ENCODE data around the gene FA2H. TPM values are rescaled to one million over a fixed set of nuclear protein-coding genes. Genes with fewer than 3 reads are reported as not detected.
"Not testable (repeated sequence)": the region's sequence is repeated elsewhere in the genome, so short reads cannot be mapped to it uniquely, and the experiment has no call there.

FA2H gene
- total RNA-seq, 4 donors from 2014 or later = not detected

- Histone ChIP-seq H3K27ac (no peak overlapping the region), H3K9me3 (no peaks in the 10 kb centered on the region), H3K4me3 (no peak overlapping the region), H3K36me3 (no peaks in the 10 kb centered on the region), H3K27me3 (no peaks in the 10 kb centered on the region), H3K4me1 (no peaks in the 10 kb centered on the region)
- no peak for DNase-seq
- TF ChIP-seq POLR2A (IDR thresholded peaks at IDR 0.05) = no peak
- TF ChIP-seq, protein P1, sequence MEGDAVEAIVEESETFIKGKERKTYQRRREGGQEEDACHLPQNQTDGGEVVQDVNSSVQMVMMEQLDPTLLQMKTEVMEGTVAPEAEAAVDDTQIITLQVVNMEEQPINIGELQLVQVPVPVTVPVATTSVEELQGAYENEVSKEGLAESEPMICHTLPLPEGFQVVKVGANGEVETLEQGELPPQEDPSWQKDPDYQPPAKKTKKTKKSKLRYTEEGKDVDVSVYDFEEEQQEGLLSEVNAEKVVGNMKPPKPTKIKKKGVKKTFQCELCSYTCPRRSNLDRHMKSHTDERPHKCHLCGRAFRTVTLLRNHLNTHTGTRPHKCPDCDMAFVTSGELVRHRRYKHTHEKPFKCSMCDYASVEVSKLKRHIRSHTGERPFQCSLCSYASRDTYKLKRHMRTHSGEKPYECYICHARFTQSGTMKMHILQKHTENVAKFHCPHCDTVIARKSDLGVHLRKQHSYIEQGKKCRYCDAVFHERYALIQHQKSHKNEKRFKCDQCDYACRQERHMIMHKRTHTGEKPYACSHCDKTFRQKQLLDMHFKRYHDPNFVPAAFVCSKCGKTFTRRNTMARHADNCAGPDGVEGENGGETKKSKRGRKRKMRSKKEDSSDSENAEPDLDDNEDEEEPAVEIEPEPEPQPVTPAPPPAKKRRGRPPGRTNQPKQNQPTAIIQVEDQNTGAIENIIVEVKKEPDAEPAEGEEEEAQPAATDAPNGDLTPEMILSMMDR (IDR thresholded peaks at IDR 0.05) = no peak
- intact Hi-C loops (cut with DNase I; ENCODE audit: low total_unique reads) = no loop called here
Observed at GRCh38 chr16:74726716-74727115, 47.9 kb downstream of the FA2H start.

GRCh38 chr16:74725651-74726455 lies 48.8 kb downstream of the FA2H start:
- H3K9me3 ChIP-seq = no peaks in the 10 kb centered on the region
- intact Hi-C loops (cut with DNase I; ENCODE audit: low total_unique reads) = no loop called here
- no peaks in the 10 kb centered on the region for H3K36me3 ChIP-seq
- H3K4me3 ChIP-seq = no peak overlapping the region
- DNase-seq = no peak
- H3K27me3 ChIP-seq = no peaks in the 10 kb centered on the region
- TF ChIP-seq, protein P1 (IDR thresholded peaks at IDR 0.05) = no peak
- no peak overlapping the region for H3K27ac ChIP-seq
- H3K4me1 ChIP-seq = no peaks in the 10 kb centered on the region

DNA sequence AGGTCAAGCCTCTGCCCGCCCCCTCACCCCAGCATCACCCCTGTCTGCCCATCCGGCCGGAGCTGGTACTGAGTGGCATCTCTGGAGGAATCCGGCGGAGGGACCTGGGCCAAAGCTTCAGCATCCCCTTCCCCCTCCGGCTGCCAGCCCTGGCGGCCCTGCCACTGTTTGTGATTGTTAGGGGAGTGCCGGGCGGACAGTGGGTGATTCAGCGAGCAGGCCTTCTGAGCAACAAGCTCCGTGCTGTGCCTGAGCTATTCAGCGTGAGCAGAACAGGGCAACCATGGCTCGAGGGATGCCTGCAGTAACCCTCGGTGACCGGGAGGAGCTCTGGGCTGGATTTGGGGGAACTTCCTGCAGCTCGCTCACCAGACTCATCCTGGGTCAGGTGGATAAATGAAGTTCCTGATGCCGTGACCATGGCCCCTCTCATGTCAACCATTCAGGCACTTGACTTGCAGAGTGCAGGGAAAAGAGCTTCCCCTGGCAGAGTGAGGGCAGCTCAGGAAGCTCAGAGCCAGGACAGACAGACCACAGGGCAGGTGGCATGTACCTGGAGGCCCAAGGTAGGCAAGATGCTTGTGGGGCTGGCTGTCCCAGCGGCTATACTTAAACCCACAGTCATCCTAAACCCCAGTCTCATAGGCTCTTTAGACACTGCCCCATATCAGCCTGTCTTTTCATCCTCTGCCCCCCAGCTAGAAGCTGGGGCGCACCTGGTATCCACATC lies 49.6 kb downstream of the FA2H start:
- no peak overlapping the region for H3K27ac ChIP-seq
- no peak for DNase-seq

DNA sequence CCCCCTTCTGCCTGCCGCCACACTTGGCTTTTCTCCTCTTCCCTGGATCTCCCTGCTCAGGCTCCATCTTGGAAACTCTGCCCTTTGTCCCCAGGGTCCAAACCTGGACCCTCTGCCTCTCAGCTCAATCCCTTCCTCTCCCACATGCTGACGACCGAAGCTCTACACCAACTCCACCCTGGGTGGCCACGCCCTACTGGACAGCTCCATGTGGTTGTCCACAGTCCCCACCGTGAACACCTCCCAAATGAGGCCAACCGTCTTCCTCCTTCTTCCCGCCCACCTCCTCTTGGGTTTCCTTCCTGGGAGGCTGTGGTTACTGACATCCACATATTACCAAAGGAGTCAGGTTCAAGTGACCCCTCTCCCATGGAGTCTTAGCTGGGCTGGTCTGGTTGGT lies 51.4 kb downstream of the FA2H start:
- no peak overlapping the region for H3K27ac ChIP-seq
- no peaks in the 10 kb centered on the region for H3K9me3 ChIP-seq
- TF ChIP-seq POLR2A (IDR thresholded peaks at IDR 0.05) = no peak
- TF ChIP-seq, protein P1 (IDR thresholded peaks at IDR 0.05) = no peak
- no peaks in the 10 kb centered on the region for H3K27me3 ChIP-seq
- no peak for DNase-seq
- H3K4me1 ChIP-seq = no peaks in the 10 kb centered on the region
- no peaks in the 10 kb centered on the region for H3K36me3 ChIP-seq
- intact Hi-C loops (cut with DNase I; ENCODE audit: low total_unique reads) = no loop called here
- H3K4me3 ChIP-seq = no peak overlapping the region

More for the DNA sequence above, 49.6 kb downstream of the FA2H start:
- Histone ChIP-seq H3K27me3 (no peaks in the 10 kb centered on the region), H3K9me3 (no peaks in the 10 kb centered on the region), H3K4me3 (no peak overlapping the region), H3K36me3 (no peaks in the 10 kb centered on the region), H3K4me1 (no peaks in the 10 kb centered on the region)
- intact Hi-C loops (cut with DNase I; ENCODE audit: low total_unique reads) = no loop called here
- TF ChIP-seq POLR2A (IDR thresholded peaks at IDR 0.05) = no peak
- TF ChIP-seq, protein P1 (IDR thresholded peaks at IDR 0.05) = no peak

DNA sequence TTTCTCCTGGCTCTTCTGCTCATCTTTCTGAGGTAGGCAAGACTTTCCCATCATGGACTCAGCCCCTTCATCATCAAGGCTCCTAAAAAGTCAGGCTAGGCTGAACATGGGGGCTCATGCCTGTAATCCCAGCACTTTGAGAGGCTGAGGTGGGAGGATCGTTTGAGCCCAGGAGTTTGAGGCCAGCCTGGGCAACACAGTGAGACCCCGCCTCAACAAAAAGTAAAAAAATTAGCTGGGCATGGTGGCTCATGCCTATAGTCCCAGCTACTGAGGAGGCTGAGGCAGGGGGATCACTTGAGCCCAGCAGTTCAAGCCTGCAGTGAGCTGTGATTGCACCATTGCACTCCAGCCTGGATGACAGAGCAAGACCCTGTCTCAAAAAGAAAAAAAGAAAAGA lies 52.5 kb downstream of the FA2H start:
- DNase-seq; H3K27ac ChIP-seq; H3K27me3 ChIP-seq; intact Hi-C loops (cut with DNase I; ENCODE audit: low total_unique reads); H3K36me3 ChIP-seq; H3K4me1 ChIP-seq; H3K9me3 ChIP-seq; H3K4me3 ChIP-seq: not testable (repeated sequence)
